ENCODE data around the gene RGS16.

RGS16 gene

DNA sequence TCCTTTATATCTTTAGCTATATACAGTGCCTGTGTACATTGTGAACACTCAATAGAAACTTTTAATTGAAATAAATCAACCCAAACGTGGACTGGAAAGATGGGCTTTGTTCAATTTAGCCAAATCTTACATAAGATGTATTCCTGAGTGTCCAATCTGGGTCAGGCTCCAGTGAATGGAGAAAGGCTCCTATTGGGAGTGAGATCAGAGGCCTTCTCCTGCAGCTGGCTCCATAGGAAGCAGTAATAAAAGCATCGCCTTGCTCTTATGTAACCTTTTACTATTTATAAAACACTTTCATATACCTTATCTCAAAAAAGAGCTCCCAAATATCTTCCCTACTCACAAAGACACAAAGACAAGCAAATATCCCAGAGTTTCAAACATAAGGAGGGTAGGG lies 24.9 kb upstream of the RGS16 start:
- no peak for DNase-seq

DNA sequence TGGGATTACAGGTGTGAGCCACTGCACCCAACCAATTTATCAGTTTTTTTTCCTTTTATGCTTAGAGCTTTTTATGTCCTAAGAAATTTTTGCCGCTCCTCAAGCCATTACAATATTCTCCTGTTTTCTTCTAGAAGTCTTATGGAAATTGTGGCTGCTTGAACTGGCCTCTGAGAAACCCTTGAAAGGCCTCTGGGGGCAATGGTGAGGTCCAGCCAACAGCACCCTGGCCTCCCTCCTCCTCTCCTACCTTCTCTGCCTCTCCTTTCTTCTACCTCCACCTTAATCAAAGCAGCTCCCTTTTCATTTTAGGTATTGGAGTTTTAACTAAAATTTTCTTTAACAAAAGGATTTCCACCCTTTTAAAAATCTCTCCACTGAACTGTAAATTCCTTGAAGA lies 24.5 kb upstream of the RGS16 start:
- DNase-seq, result no peak

DNA sequence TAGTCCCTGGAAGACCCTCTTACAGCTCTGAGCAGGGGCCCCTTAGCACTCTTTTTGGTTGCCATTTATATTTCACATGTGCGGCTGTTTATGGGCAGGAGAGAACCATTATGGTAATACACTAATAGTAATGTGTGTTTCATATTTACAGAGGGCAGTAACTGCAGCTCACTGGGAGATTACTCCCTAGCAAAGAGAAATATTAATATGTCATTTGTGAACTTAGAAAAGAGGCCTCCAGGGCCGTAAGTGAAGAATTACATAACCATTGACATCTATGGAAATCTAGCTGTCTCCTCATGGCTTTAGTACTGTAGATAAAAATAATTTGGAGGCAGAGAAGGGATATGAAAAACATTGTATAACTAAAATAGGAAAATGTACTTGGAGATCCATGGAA lies 23.4 kb upstream of the RGS16 start:
- no peak for DNase-seq

DNA sequence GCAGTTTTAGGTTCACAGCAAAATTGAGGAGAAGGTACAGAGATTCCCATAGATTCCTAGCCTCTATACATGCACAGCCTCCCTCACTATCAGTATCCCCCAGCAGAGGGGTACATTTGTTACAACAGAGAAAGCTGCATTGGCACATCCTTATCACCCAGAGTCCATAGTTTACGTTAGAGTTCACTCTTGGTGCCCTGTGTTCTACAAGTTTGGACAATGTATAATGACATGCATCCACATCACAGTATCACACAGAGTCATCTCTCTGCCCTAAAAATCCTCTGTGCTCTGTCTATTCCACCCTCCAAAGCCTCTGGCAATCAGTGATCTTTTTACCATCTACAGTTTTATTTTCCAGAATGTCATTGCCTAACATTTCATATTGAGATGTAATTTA lies 22.3 kb upstream of the RGS16 start:
- DNase-seq, result no peak

DNA sequence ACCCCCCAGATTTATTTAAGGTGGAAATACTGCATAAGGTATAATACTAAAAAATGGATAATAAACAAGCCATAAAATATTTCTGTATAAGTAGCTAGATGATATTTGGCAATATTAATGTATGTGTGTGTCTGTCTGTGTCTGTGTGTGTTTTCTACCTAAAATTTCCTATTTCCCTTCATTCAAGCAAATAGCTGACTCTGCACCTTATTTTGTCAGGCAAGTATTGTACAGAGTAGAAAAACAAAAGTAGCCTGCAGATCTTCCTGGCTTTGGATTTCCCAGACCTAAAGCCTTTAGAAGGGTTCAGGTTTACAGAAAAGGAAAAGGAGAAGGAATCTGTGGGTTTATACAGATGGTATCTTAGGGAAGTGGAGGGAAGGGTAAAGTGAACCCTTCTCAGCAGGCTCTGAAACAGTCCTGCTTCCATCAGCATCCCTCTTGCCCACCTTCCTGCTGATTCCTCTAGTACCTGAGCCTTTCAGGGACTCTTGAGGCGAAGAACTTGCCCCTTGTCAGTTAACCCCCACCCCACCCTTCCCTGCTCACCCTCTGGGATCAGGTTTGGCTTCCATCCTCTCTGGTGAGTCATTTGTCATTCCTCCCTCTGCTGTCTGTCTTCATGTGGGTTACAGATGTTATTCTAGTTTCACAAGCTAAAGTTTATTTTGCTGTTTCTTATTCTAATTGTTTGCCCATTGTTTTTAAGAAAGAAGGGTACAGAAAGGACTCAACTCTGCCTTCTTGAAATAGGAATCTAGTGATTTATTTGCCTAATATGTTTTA lies 21.7 kb upstream of the RGS16 start:
- DNase-seq, result no peak

DNA sequence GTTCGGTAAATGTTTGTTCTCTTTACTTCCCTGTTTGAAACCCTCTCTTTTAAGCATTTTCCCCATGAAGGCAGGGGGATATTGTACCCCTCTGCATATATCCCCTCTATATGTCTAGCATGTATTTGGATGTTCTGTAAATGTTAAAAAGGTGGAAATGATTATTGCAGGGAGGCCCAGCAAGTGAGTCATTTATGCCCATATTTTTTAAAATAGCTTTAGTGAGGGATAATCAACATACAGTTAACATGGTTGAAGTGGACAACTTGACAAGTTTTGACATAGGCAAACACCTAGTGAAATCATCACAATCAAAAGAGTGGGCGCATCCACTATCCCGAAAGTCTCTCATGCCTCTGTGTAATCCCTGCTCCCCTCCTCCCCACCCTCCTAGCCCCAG lies 20.8 kb upstream of the RGS16 start:
- no peak for DNase-seq

DNA sequence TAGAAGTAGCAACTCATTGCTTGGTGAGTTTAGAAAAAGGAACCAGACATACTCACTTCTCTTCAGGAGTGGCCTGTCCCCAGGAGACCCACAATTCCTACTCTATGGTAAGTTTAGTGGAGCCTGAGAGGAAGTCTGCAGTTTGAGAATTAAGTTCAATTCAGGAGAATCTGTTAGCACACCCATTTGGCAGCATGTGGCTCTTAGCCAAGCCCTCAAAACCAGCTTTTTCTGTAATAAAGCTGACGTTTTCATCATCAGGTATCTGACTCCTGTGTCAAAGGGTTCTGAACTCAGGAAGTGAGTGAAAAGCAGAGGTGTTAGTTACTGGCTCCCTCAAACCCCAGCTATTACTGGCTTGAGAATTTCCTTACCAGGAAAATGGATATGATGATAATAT lies 20.4 kb upstream of the RGS16 start:
- peak in 1 of 2 donors; percentile 15 for DNase-seq

DNA sequence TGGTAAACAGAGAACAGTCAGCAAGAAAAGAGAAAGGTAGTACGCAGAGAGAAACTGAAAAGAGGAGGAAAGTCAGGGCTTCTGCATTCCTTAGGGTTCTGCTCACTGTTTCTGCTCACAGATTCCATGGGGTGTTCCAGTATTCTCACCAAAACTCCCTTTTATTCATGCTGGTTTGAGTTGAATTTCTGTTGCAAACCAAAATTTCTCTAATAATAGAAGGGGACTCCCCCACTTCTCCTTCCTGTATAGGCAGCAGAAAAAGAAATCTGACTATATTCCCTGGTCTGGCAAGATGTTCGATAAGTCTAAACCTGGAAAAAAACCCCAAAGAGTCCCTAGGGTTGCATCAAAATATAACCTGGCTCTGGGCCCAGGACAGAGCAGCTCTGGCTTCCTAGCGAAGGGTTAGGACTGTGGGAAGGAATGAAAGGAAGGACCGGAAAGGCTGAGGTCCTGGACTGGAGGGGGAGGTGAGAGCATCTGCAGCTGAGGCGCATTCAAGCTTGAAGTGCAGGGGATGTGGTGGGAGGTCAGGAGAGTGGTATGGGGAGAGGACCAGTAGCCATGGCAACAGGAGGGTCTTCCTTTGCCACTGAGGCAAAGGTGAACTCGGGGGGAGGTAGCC lies 18.8 kb upstream of the RGS16 start:
- no peak for DNase-seq

DNA sequence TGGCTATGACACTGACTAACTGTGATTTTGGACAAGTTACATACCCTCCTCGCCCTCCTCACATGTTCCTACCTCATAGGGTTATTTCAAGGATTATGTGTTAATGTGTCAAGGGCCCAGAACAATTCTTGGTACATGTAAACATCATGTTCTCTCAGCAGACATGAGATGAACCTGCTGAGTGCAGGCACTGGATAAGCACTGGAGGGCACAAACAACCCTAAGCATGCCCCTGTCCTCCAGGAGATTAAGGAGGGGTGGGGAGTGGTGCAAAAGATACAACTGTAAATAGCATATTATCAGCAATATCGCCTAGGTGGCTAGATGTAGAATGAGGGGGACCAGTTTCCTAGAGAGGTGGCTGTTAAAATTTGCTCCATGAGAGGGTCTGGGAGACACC lies 17.7 kb upstream of the RGS16 start:
- no peak for DNase-seq

DNA sequence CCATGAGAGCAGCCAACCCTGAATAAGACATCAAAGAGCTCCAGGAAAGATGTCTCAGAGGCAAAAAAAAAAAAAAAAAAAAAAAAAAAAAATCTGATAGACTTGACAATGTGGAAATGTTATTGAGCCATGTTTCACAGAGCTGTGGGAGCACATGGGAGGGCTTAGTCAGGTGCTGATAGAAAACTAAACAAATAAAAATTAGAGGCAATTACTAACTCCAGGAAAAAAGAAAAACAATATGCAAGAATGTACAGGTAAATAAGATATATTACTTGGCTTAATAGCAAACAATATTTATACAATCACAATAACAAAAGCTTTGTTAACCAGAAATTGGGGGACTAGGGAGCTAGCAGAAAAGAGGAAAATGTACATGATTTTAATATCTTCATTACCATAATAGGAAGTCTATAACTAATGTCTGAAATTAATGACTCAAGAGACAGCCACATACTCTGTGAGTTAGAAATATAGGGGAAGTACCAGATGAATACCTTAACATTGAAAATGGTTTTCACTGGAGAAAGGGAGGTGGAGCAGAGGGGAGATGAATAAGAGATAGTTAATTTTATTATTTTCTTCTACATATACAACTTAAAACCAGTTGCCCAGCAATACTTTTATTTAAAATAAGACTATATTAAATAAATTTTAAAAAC lies 16.9 kb upstream of the RGS16 start:
- no peak for DNase-seq

DNA sequence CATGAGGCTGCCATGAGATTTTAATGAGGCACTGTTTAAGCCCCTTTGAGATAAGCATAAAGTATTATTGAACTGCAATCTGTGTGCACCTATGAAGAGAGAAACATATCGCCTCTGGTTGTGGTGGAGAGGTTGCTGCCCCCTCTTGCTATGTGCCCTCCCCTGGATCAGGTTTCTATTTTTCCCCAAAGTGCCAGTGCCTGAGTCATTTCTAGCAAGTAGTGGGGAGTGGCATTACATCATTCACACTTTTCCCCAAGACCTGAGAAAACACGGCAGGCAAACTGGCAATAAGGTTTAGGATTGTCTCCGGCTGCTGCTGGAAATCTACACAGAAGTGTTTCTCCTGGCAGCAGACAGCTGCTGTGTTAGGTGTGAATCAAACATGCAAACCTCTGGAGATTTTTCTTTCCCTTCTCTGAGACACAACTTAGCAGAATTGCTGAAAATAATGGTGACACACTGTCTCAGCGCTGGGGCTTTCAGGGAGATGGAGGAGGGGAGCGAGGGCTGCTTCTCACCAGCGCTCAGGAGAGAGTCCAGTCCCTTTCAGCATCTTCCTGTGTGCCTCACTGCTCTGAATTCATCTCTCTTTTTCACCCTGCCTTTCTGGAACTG lies 13.7 kb upstream of the RGS16 start:
- DNase-seq, result no peak

DNA sequence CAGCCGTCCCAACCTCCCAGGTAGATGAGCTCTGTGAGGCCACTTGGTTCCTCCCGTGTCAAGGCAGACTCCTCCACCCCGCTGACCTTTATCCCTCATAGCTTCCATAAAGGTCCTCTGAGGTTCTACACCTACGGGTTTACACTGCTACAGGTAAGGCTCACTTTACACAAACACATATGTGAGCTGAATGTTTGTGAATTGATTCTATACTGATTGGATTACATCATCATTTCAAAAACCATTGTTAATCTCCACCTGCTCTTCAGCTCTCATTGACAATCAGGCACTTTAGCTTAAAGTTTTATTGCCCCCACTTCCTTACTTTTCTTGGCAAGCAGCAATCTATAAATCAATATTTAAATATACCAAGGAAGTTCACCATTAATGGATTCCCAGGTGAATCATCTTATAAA lies 12.8 kb upstream of the RGS16 start:
- DNase-seq, result no peak

DNA sequence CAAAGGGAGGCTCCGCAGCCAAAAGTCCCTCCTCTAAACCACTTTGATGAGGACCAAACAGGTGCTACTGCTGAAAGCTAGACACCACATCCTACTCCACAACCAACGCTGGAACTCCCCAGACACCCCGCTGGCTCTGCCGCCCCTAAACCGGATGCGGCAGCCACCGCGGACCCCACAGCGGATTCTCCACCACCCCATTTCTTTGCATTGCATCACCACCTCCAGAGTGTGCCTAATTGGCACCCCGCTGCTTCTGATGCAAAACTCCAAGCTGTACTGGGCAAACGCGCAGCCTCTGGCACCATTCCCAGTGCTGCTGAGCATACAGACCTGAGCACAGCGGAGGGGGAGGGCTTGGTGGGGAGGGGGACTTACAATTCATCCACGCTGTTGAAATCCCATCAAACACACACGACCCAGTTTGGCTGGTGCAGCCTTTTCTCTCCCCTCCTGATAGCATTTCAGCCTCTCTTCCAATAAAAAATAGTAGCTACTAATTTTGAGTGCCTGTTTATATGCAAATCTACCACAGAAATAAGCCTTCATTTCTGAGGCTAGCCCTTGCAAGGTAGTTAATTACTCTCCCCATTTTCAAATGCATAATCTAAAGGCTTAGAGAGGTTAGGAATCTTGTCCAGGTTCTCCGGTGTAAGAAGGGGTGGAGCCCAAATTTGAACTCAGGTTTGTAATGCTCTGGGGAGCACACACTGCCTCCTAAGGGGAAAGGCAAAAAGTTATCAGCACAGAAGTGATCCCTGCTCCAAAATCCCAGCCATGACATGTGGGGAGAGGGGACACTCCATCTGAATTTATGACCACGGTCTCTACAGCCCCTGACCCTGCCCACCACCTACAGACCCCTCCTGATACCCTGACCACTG lies 12.2 kb upstream of the RGS16 start:
- peak; percentile 79 to 84 for DNase-seq

DNA sequence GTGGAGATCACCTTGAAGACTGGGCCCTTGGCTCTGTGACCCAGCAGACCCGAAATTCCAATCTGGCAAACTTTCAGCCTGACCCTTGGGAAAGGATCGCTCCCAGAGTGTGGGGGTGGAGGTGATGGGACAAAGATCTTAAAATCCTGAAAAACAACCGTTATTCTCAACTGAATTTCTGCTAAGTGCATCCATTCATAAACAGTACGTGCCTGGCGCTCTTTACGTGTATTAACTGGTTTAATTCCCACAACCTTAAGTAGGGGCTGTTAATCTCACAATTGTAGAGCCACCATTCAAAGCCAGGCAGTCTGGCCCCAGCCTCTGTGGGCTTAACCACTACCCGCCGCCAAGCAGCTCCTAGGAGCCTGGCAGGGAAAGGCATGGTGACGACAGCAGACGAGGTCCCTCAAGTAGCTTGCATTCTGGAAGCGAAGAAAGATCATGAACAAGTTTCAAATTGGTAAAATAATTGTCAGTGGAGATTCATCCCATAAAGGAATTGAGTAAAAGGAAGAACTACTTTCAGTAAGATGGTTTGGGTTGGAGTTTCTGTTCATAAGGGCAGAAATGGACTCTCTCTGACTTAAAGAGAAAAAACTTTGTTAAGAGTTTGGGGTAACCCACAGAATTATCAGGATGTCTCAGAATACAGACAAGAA lies 11.4 kb upstream of the RGS16 start:
- DNase-seq, result peak; percentile 50 to 61

DNA sequence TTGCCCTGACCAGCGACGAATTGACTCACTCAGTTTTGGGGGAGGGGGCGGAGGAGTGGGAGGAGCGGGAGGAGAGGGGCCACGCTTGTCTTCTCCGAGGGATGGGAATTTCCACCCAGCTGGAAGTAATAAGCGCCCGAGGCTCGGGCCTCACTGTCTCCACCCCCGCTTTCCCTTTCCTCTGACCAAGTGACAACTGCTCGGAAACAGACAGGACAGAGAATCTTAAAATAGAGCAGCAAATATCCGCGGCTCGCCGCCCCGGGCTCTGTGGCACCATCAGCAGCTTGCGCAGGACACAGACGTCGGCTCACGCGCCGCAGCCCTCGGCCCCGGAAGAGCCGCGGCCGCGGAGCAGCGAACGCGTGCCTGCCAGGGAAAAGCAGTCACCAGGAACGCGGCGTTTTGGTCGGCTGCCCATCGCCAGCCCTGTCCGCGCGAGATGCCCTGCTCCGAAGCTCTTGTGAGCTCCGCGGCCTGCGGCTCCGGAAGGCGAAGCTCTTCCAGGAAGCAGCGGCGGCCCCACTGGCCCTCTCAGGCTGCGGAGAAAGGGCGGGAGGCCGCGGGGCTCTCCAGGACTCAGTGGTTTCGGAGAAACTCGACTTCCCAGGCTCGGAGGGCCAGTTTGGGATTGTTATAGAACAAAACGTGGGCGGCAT lies 10.7 kb upstream of the RGS16 start:
- peak; percentile 59 to 62 for DNase-seq

DNA sequence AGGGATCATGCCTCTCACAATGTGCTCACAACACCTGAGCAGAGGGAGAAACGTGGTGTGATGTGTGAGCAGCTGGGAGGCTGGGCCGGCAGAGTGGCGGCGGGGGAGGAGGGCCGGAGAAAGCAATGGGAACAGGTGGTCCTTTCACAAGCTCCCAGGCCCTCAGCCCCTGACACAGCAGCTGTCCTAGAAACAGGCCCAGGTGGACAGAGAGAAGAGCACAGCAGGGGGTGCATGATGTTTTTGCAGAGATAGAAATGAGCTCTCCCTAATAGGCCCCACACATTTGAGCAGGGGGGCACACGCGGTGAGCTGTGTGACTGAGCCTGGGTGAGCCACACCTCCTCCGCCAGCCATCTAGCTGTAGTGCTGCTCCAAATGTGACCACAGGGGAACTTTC lies 7.6 kb upstream of the RGS16 start:
- no peak for DNase-seq

DNA sequence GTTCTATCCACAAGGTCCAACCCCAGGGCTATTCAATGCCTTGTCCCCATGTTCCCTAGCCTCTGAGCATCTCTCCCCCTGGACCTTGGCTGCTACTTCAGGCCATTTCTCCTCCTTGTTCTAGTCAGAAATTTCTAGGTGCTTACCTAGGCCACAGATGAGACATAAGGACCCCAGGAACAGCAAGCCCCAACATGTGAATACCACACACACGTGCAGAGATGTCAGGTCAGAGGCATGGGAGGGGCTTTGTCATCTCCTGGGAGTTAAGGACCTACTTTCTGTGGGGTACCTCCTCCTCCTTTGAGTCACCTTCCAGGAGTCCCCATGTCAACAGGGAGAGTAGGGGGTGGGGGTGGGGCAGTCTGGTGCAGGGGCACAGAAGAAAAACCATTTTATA lies 7.1 kb upstream of the RGS16 start:
- no peak for DNase-seq

DNA sequence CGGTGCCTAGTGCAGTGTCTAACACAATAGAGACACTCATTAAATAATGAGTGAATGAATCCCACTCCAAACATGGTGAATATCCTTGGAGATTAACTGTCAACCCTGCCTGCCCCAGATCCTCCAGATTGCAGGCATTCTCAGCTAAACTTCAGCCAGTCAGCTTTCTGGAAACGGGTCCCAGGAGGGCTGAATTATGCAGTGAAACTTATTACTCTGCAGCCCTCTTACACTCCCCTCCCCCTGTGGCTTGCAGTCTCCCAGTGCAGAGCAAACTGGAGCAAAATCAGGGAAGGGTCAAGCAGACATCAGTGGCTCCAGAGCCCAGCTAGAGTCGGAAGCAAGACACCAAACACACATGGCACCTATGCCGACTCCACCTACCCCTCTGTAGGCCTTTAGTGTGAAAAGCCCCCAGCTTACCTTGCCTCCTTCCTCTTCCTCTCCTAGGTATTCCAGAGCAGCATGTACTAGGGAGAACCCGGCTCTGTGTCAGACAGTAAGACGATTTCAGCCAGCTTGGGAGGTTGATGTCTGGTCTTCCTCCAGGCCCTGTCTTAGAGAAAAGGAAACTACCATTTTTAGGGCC lies 6.5 kb upstream of the RGS16 start:
- DNase-seq, result no peak

DNA sequence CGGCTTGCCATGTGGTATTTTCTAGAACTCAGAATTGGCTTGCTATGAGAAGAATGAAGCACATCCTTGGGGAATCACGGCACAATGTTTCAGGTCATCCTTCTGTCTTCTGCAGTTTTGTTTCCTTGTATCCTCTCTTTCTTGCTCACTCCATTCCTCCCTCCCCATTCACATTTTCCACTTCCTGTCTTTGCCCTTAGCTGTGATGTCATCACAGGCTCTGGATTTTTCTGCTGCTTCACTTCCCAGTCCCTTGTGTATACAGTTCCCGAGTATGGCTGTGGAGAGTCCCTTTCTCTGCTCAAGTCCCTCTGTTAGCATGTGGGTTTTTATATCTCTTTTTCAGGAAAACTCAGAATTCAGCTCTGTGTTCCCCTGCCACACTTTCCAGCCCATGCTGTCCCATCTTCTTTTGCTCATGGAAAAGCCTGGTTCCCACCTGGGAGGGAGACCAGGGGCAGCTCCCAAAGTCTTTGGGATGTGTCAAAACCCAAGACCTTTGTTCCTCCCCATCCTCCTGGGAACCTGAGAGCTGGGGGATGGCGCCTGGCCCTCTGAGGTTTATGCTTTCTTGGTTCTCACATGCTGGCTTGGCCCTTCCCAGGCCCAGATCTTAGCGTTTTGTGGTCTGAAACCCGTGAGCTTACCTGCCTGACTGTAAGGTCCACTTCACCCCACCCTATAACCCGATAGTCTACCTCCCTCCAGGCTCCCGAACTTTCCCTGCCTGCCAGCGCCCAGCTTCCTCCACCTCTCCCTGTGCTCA lies 4.8 kb upstream of the RGS16 start:
- DNase-seq, result no peak

DNA sequence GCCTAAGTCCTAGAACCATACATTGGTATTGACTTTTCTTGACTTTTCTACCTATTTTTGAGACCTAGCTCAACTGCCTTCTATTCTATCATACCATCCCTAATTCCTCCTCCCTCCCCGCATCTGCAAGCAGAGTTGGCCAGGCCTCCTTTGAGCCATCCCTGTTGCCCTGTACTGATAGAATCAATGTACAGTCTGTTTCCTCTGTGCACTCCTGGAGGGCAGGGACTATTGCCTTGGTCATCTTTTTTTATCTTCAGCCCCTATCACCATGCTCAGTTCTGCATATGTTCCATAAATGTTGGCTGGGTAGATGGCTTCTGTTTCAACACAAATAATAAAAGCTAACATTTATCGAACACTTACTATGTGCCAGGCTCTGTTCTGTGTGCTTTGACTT lies 4.0 kb upstream of the RGS16 start:
- no peak for DNase-seq
